OCI-LY1 (cell line): ENCODE data around the gene ENDOU.

ENCODE experiments used
- H2AFZ ChIP-seq: fragments of 200-600 bp; sonication (generic), shearing (Covaris generic); 2 replicates; pipeline ENCODE4 v1.6.0; 2014; ENCODE audit warnings: antibody characterized with exemption, mild to moderate bottlenecking, low read length
- H3F3A ChIP-seq: fragments of 200-600 bp; sonication (generic), shearing (Covaris generic); 2 replicates; pipeline ENCODE4 v1.6.0; 2014; ENCODE audit warnings: mild to moderate bottlenecking, antibody characterized with exemption, low read length, moderate library complexity; ENCODE audit not compliant: insufficient read depth
- H3K27ac ChIP-seq: fragments of 200-600 bp; sonication (generic); 2 replicates; pipeline ENCODE4 v1.5.1; 2014; ENCODE audit warnings: low read length, mixed run types, mild to moderate bottlenecking, low read depth; ENCODE audit not compliant: poor library complexity, severe bottlenecking
- H3K27me3 ChIP-seq: fragments of 200-600 bp; sonication (generic); 2 replicates; pipeline ENCODE4 v1.6.0; 2014; ENCODE audit warnings: antibody characterized with exemption, mild to moderate bottlenecking, low read length, moderate library complexity; ENCODE audit not compliant: insufficient read depth
- H3K36me3 ChIP-seq: fragments of 200-600 bp; sonication (generic); 2 replicates; pipeline ENCODE4 v1.6.1; 2014; ENCODE audit warnings: mild to moderate bottlenecking, antibody characterized with exemption, low read length, moderate library complexity, mixed read lengths; ENCODE audit not compliant: insufficient read depth
- H3K4me1 ChIP-seq: fragments of 200-600 bp; sonication (generic); 2 replicates; pipeline ENCODE4 v1.5.1; 2014; ENCODE audit warnings: mild to moderate bottlenecking, low read length, moderate library complexity; ENCODE audit not compliant: insufficient read depth, severe bottlenecking
- H3K4me2 ChIP-seq: fragments of 200-600 bp; sonication (generic), shearing (Covaris generic); 2 replicates; pipeline ENCODE4 v1.6.1; 2014; ENCODE audit warnings: low read length
- H3K4me3 ChIP-seq: fragments of 200-600 bp; sonication (generic); 2 replicates; pipeline ENCODE4 v1.5.1; 2014; ENCODE audit warnings: low read length, low read depth, mild to moderate bottlenecking, mixed read lengths; ENCODE audit not compliant: poor library complexity, severe bottlenecking
- H3K79me2 ChIP-seq: fragments of 200-600 bp; shearing (Covaris generic); 2 replicates; pipeline ENCODE4 v1.6.1; 2016; ENCODE audit warnings: mixed run types, low read length, mixed read lengths; ENCODE audit not compliant: insufficient read depth
- H3K9ac ChIP-seq: fragments of 200-600 bp; sonication (generic), shearing (Covaris generic); 2 replicates; pipeline ENCODE4 v1.6.1; 2014; ENCODE audit warnings: mild to moderate bottlenecking, low read length, mixed read lengths
- H3K9me2 ChIP-seq: fragments of 200-600 bp; sonication (generic), shearing (Covaris generic); 2 replicates; pipeline ENCODE4 v1.6.1; 2014; ENCODE audit warnings: low read depth, mild to moderate bottlenecking, low read length, mixed read lengths
- H3K9me3 ChIP-seq: fragments of 200-600 bp; shearing (Covaris generic); 2 replicates; pipeline ENCODE4 v1.6.1; 2014; ENCODE audit warnings: low read length, mixed read lengths
- H4K20me1 ChIP-seq: fragments of 200-600 bp; sonication (generic), shearing (Covaris generic); 2 replicates; pipeline ENCODE4 v1.6.0; 2016; ENCODE audit warnings: mild to moderate bottlenecking, low read length; ENCODE audit not compliant: insufficient read depth
- CTCF ChIP-seq: fragments of 200-600 bp; sonication (generic), shearing (Covaris generic); IDR thresholded peaks from 2 replicates; pipeline ENCODE4 v1.5.1; 2017; ENCODE audit warnings: mild to moderate bottlenecking, antibody characterized with exemption, low read length, moderate library complexity, mixed read lengths
- EZH2 ChIP-seq: fragments of 200-600 bp; sonication (generic), shearing (Covaris generic); IDR thresholded peaks from 2 replicates; pipeline ENCODE4 v1.8.0; 2017; ENCODE audit warnings: borderline replicate concordance, mixed run types, mild to moderate bottlenecking, antibody characterized with exemption, low read length, moderate library complexity, mixed read lengths

The ENDOU gene

GRCh38 chr12:47755655-47756562 lies 30.6 kb upstream of the ENDOU start:
- no peaks in the 10 kb centered on the region for H3K36me3 ChIP-seq
- H3K4me1 ChIP-seq = peaks cover 13% of the 10 kb centered on the region
- no peaks in the 10 kb centered on the region for H3K9me2 ChIP-seq
- TF ChIP-seq EZH2 = no peak
- TF ChIP-seq CTCF = no peak
- H3K9ac ChIP-seq = no peak overlapping the region
- peaks cover 4% of the 10 kb centered on the region; the same call in 1 of the 2 replicates for H3K27me3 ChIP-seq
- H3F3A ChIP-seq = no peaks in the 10 kb centered on the region
- H2AFZ ChIP-seq = no peak overlapping the region
- no peak overlapping the region for H3K4me3 ChIP-seq
- H3K9me3 ChIP-seq = no peaks in the 10 kb centered on the region
- no peak overlapping the region for H3K4me2 ChIP-seq
- no peaks in the 10 kb centered on the region for H4K20me1 ChIP-seq
- H3K79me2 ChIP-seq = no peaks in the 10 kb centered on the region
- H3K27ac ChIP-seq = no peak overlapping the region

- Histone ChIP-seq H3K4me3 (no peak overlapping the region), H3K9me3 (no peaks in the 10 kb centered on the region), H3K4me2 (no peak overlapping the region), H3K79me2 (no peaks in the 10 kb centered on the region), H3K36me3 (no peaks in the 10 kb centered on the region), H3K27ac (no peak overlapping the region), H4K20me1 (no peaks in the 10 kb centered on the region), H2AFZ (no peak overlapping the region), H3F3A (no peaks in the 10 kb centered on the region), H3K4me1 (peaks cover 13% of the 10 kb centered on the region), H3K9ac (no peak overlapping the region), H3K27me3 (peaks cover 4% of the 10 kb centered on the region), H3K9me2 (no peaks in the 10 kb centered on the region)
- no peak for TF ChIP-seq EZH2
- no peak for TF ChIP-seq CTCF
Observed at GRCh38 chr12:47754881-47755280, 29.6 kb upstream of the ENDOU start.

- H3K4me1 ChIP-seq = peaks cover 7% of the 10 kb centered on the region
- TF ChIP-seq EZH2 = no peak
- no peak for TF ChIP-seq CTCF
Observed at GRCh38 chr12:47754126-47754525, 28.8 kb upstream of the ENDOU start.

More at GRCh38 chr12:47754126-47754525, 28.8 kb upstream of the ENDOU start:
- Histone ChIP-seq H4K20me1 (no peaks in the 10 kb centered on the region), H3K27ac (no peak overlapping the region), H3K79me2 (no peaks in the 10 kb centered on the region), H3K9me3 (no peaks in the 10 kb centered on the region), H3F3A (no peaks in the 10 kb centered on the region), H2AFZ (no peak overlapping the region), H3K9me2 (no peaks in the 10 kb centered on the region), H3K9ac (no peak overlapping the region), H3K36me3 (no peaks in the 10 kb centered on the region), H3K4me3 (no peak overlapping the region), H3K4me2 (no peak overlapping the region), H3K27me3 (no peaks in the 10 kb centered on the region; the same call in none of the 2 replicates)
